ENCODE measurements around the gene CZIB. TPM values are rescaled to one million over a fixed set of nuclear protein-coding genes. Genes with fewer than 3 reads are reported as not detected.

CZIB gene
- total RNA-seq, 1 experiment from 2014 or later: 56.7 TPM

GRCh38 chr1:53249706-53250105, 29.3 kb upstream of the CZIB start:
- Histone ChIP-seq H3K9me3 (ENCODE audit: low read depth, low read length, poor library complexity, severe bottlenecking) (no peaks in the 10 kb centered on the region), H3K4me1 (ENCODE audit: insufficient read depth, low read length, poor library complexity, severe bottlenecking) (no peaks in the 10 kb centered on the region), H3K27me3 (replicated peaks; ENCODE audit: insufficient read depth, low read depth, low read length, poor library complexity) (peaks cover 46% of the 10 kb centered on the region), H3K4me3 (ENCODE audit: low read depth, low read length, poor library complexity, severe bottlenecking) (no peak overlapping the region), H3K27ac (ENCODE audit: low read depth, low read length, poor library complexity, severe bottlenecking) (no peak overlapping the region), H3K36me3 (ENCODE audit: insufficient read depth, low read length, poor library complexity, severe bottlenecking) (no peaks in the 10 kb centered on the region)
- no TSS peak for BruUV-seq (replicated peaks)
- ChIA-PET CTCF (no interaction called here), POLR2A (ENCODE audit: low non-redundant PET) (no interaction called here)
- TF ChIP-seq EZH2 (IDR thresholded peaks at IDR 0.05; ENCODE audit: borderline replicate concordance, low read depth, low read length, poor library complexity, severe bottlenecking) (no peak), CTCF (conservative IDR thresholded peaks at IDR 0.05; ENCODE audit: low read depth, low read length) (no peak)
- intact Hi-C loops (cut with micrococcal nuclease; ENCODE audit: unreplicated experiment): no loop called here
- DNase-seq (ENCODE audit: low spot score): no peak

GRCh38 chr1:53246261-53247134, 26.1 kb upstream of the CZIB start:
- H3K9me3 ChIP-seq (ENCODE audit: low read depth, low read length, poor library complexity, severe bottlenecking): no peaks in the 10 kb centered on the region
- peaks cover 30% of the 10 kb centered on the region for H3K27me3 ChIP-seq (replicated peaks; ENCODE audit: insufficient read depth, low read depth, low read length, poor library complexity)
- no peak for DNase-seq (ENCODE audit: low spot score)
- no peak overlapping the region for H3K4me3 ChIP-seq (ENCODE audit: low read depth, low read length, poor library complexity, severe bottlenecking)
- BruUV-seq (replicated peaks): no TSS peak
- no peak overlapping the region for H3K27ac ChIP-seq (ENCODE audit: low read depth, low read length, poor library complexity, severe bottlenecking)
- H3K4me1 ChIP-seq (ENCODE audit: insufficient read depth, low read length, poor library complexity, severe bottlenecking): no peaks in the 10 kb centered on the region
- H3K36me3 ChIP-seq (ENCODE audit: insufficient read depth, low read length, poor library complexity, severe bottlenecking): no peaks in the 10 kb centered on the region
- ChIA-PET POLR2A (ENCODE audit: low non-redundant PET) (interaction anchor here (0.6 kb wide), 1 partner anchor 15 kb away, joined by 3 read pairs; no protein-coding TSS in a partner anchor), CTCF (no interaction called here)
- no peak for TF ChIP-seq CTCF (conservative IDR thresholded peaks at IDR 0.05; ENCODE audit: low read depth, low read length)
- TF ChIP-seq EZH2 (IDR thresholded peaks at IDR 0.05; ENCODE audit: borderline replicate concordance, low read depth, low read length, poor library complexity, severe bottlenecking): no peak
- intact Hi-C loops (cut with micrococcal nuclease; ENCODE audit: unreplicated experiment): no loop called here

GRCh38 chr1:53244141-53244540, 23.7 kb upstream of the CZIB start:
- ChIA-PET POLR2A (ENCODE audit: low non-redundant PET) (no interaction called here), CTCF (no interaction called here)
- peaks cover 2% of the 10 kb centered on the region for H3K4me1 ChIP-seq (ENCODE audit: insufficient read depth, low read length, poor library complexity, severe bottlenecking)
- H3K36me3 ChIP-seq (ENCODE audit: insufficient read depth, low read length, poor library complexity, severe bottlenecking): no peaks in the 10 kb centered on the region
- TF ChIP-seq CTCF (conservative IDR thresholded peaks at IDR 0.05; ENCODE audit: low read depth, low read length) (no peak), EZH2 (IDR thresholded peaks at IDR 0.05; ENCODE audit: borderline replicate concordance, low read depth, low read length, poor library complexity, severe bottlenecking) (no peak)
- H3K4me3 ChIP-seq (ENCODE audit: low read depth, low read length, poor library complexity, severe bottlenecking): no peak overlapping the region
- peaks cover 9% of the 10 kb centered on the region for H3K27me3 ChIP-seq (replicated peaks; ENCODE audit: insufficient read depth, low read depth, low read length, poor library complexity)
- DNase-seq (ENCODE audit: low spot score): no peak
- intact Hi-C loops (cut with micrococcal nuclease; ENCODE audit: unreplicated experiment): no loop called here
- no TSS peak for BruUV-seq (replicated peaks)
- no peaks in the 10 kb centered on the region for H3K9me3 ChIP-seq (ENCODE audit: low read depth, low read length, poor library complexity, severe bottlenecking)
- no peak overlapping the region for H3K27ac ChIP-seq (ENCODE audit: low read depth, low read length, poor library complexity, severe bottlenecking)

Measured in A673 (cell line).